H1 (cell line): Measurements from ENCODE around the gene TMED8. TPM values are rescaled to one million over a fixed set of nuclear protein-coding genes. Genes with fewer than 3 reads are reported as not detected.

ENCODE experiments used
- CTCF ChIA-PET: fragments of 300-600 bp; sonication (Branson Sonifier 250); formaldehyde crosslinking; loops from one replicate; lab custom pipeline; 2021; ENCODE audit not compliant: partially characterized antibody; lab: Charles Lee
- POLR2A ChIA-PET: fragments of 300-600 bp; sonication (Branson Sonifier 250); formaldehyde crosslinking; loops from one replicate; lab custom pipeline; 2021; ENCODE audit warnings: inconsistent platforms; ENCODE audit not compliant: partially characterized antibody; lab: Charles Lee
- DNase-seq, 2 experiments: peaks; one replicate each; pipeline versions ENCODE4 v3.0.0 to v3.0.0-alpha.2; 2010 to 2022; ENCODE audit warnings: low spot score in 2 of 2, low read depth in 1 of 2, mixed read lengths in 1 of 2
- FAIRE-seq: peaks from 2 replicates; lab custom pipeline; 2011; peaks lifted over from hg19 to GRCh38; lab: Jason Lieb, UNC
- H2AFZ ChIP-seq: 2 replicates; pipeline ENCODE4 v1.8.1; 2012; ENCODE audit warnings: low read length, inconsistent platforms
- H2AK5ac ChIP-seq: 2 replicates; pipeline ENCODE4 v1.6.1; 2013; ENCODE audit warnings: low read depth, low read length
- H2BK120ac ChIP-seq: replicated peaks from 2 replicates; pipeline ENCODE3; 2013; ENCODE audit warnings: low read depth, low read length, inconsistent platforms
- H2BK12ac ChIP-seq: 2 replicates; pipeline ENCODE4 v1.6.1; 2013; ENCODE audit warnings: low read depth, low read length
- H2BK15ac ChIP-seq: 2 replicates; pipeline ENCODE4 v1.6.1; 2013; ENCODE audit warnings: low read length
- H2BK20ac ChIP-seq: 2 replicates; pipeline ENCODE4 v1.6.1; 2013; ENCODE audit warnings: low read length
- H2BK5ac ChIP-seq: 2 replicates; pipeline ENCODE4 v1.6.1; 2013; ENCODE audit warnings: low read depth, low read length
- H3K14ac ChIP-seq: 2 replicates; pipeline ENCODE4 v1.6.1; 2013; ENCODE audit warnings: inconsistent platforms; ENCODE audit not compliant: insufficient read length
- H3K18ac ChIP-seq: 2 replicates; pipeline ENCODE4 v1.6.1; 2013; ENCODE audit warnings: low read length; ENCODE audit errors: extremely low read depth
- H3K23ac ChIP-seq: 2 replicates; pipeline ENCODE4 v1.6.1; 2013; ENCODE audit warnings: inconsistent platforms; ENCODE audit not compliant: insufficient read length
- H3K23me2 ChIP-seq: 2 replicates; pipeline ENCODE4 v1.6.1; 2013; ENCODE audit warnings: low read depth, low read length
- H3K27ac ChIP-seq: 2 replicates; pipeline ENCODE4 v1.6.1; 2011; ENCODE audit warnings: low read depth, low read length, inconsistent platforms
- H3K27me3 ChIP-seq, 4 experiments: replicated peaks in 1 of 4; 1 replicate in 1 of 4; 2 replicates in 3 of 4; pipeline versions ENCODE4 v1.6.1 to v1.8.1; 2011 to 2013; ENCODE audit warnings: low read length in 3 of 4, mild to moderate bottlenecking in 3 of 4, inconsistent platforms in 2 of 4, mixed read lengths in 2 of 4, moderate library complexity in 1 of 4; ENCODE audit not compliant: control insufficient read depth in 3 of 4, insufficient read depth in 3 of 4; ENCODE audit errors: extremely low read depth in 1 of 4
- H3K36me3 ChIP-seq, 4 experiments: 2 replicates each; pipeline versions ENCODE4 v1.6.1 to v1.8.1; 2011 to 2013; ENCODE audit warnings: mild to moderate bottlenecking in 4 of 4, low read length in 3 of 4, moderate library complexity in 2 of 4, control low read depth in 1 of 4, inconsistent platforms in 1 of 4; ENCODE audit not compliant: insufficient read depth in 4 of 4, control insufficient read depth in 2 of 4
- H3K4ac ChIP-seq: replicated peaks from 2 replicates; pipeline ENCODE3; 2013; ENCODE audit warnings: low read length, low read depth, mixed read lengths, inconsistent platforms; ENCODE audit not compliant: insufficient read length
- H3K4me1 ChIP-seq, 4 experiments: replicated peaks in 1 of 4; 1 replicate in 1 of 4; 2 replicates in 3 of 4; pipeline versions ENCODE4 v1.6.1 to v1.8.1; 2011 to 2013; ENCODE audit warnings: low read length in 3 of 4, inconsistent platforms in 2 of 4, mixed read lengths in 1 of 4; ENCODE audit not compliant: insufficient read depth in 4 of 4, control insufficient read depth in 3 of 4
- H3K4me2 ChIP-seq, 2 experiments: 2 replicates each; pipeline versions ENCODE4 v1.6.1 to v1.8.1; 2011 to 2013; ENCODE audit warnings: low read depth in 2 of 2, low read length in 2 of 2, control low read depth in 1 of 2, inconsistent platforms in 1 of 2, mild to moderate bottlenecking in 1 of 2; ENCODE audit not compliant: insufficient read depth in 1 of 2
- H3K4me3 ChIP-seq, 4 experiments: fragments of 200-600, 300-600 bp in 1 of 4; sonication (generic), shearing (Covaris generic), sonication (Bioruptor Twin) in 1 of 4; 2 replicates each; pipeline versions ENCODE4 v1.5.1 to v1.8.1; 2011 to 2016; ENCODE audit warnings: low read length in 4 of 4, low read depth in 3 of 4, control low read depth in 2 of 4, inconsistent platforms in 2 of 4, mild to moderate bottlenecking in 2 of 4, mixed read lengths in 1 of 4, moderate library complexity in 1 of 4; ENCODE audit not compliant: insufficient read depth in 2 of 4; ENCODE audit errors: extremely low read depth in 1 of 4
- H3K56ac ChIP-seq: replicated peaks from 2 replicates; pipeline ENCODE3; 2013; ENCODE audit warnings: low read depth, mild to moderate bottlenecking, mixed read lengths, low read length, inconsistent platforms; ENCODE audit not compliant: insufficient read length
- H3K79me1 ChIP-seq: 2 replicates; pipeline ENCODE4 v1.6.1; 2013; ENCODE audit warnings: low read depth, low read length, control low read depth
- H3K79me2 ChIP-seq, 2 experiments: 2 replicates each; pipeline versions ENCODE4 v1.6.1 to v1.8.1; 2012 to 2013; ENCODE audit warnings: low read length in 2 of 2, mild to moderate bottlenecking in 2 of 2, inconsistent platforms in 1 of 2; ENCODE audit not compliant: insufficient read depth in 2 of 2, control insufficient read depth in 1 of 2
- H3K9ac ChIP-seq, 4 experiments: replicated peaks in 1 of 4; 1 replicate in 1 of 4; 2 replicates in 3 of 4; pipeline versions ENCODE4 v1.6.1 to v1.8.1; 2011 to 2013; ENCODE audit warnings: low read depth in 3 of 4, low read length in 3 of 4, control low read depth in 2 of 4, mild to moderate bottlenecking in 2 of 4, moderate library complexity in 2 of 4, inconsistent platforms in 1 of 4; ENCODE audit errors: extremely low read depth in 1 of 4
- H3K9me3 ChIP-seq, 2 experiments: 2 replicates each; pipeline versions ENCODE4 v1.6.1 to v1.8.1; 2012 to 2013; ENCODE audit warnings: mild to moderate bottlenecking in 2 of 2, moderate library complexity in 2 of 2, control low read depth in 1 of 2, inconsistent platforms in 1 of 2, low read depth in 1 of 2, low read length in 1 of 2, mixed read lengths in 1 of 2; ENCODE audit not compliant: insufficient read depth in 2 of 2
- H4K20me1 ChIP-seq, 2 experiments: replicated peaks in 1 of 2; 2 replicates each; pipeline versions ENCODE3 to v1.8.1; 2011 to 2013; ENCODE audit warnings: inconsistent platforms in 2 of 2, low read length in 2 of 2, mild to moderate bottlenecking in 1 of 2; ENCODE audit not compliant: insufficient read depth in 2 of 2, control insufficient read depth in 1 of 2
- H4K5ac ChIP-seq: 2 replicates; pipeline ENCODE4 v1.6.1; 2013; ENCODE audit warnings: low read length, low read depth, mixed read lengths, inconsistent platforms; ENCODE audit not compliant: insufficient read length
- H4K8ac ChIP-seq: 2 replicates; pipeline ENCODE4 v1.8.0; 2013; ENCODE audit warnings: mild to moderate bottlenecking, moderate library complexity, low read length, inconsistent platforms; ENCODE audit not compliant: insufficient read depth; ENCODE audit errors: extremely low read depth
- H4K91ac ChIP-seq: replicated peaks from 2 replicates; pipeline ENCODE3; 2013; ENCODE audit warnings: low read length, mixed read lengths, inconsistent platforms; ENCODE audit not compliant: insufficient read length
- BRCA1 ChIP-seq: IDR thresholded peaks from 2 replicates; pipeline ENCODE4 v1.6.1; 2012; ENCODE audit warnings: low read depth, low read length, improper control_type of control experiment
- EZH2 ChIP-seq: fragments of 200-600 bp; sonication (generic); IDR thresholded peaks from 2 replicates; pipeline ENCODE4 v1.7.1; 2012; ENCODE audit warnings: low read depth, mild to moderate bottlenecking, moderate library complexity, low read length, inconsistent platforms; ENCODE audit not compliant: severe bottlenecking
- FOSL1 ChIP-seq: IDR thresholded peaks from 2 replicates; pipeline ENCODE4 v1.6.1; 2011; ENCODE audit warnings: mild to moderate bottlenecking, low read depth, low read length, moderate library complexity; ENCODE audit not compliant: insufficient read depth
- GABPA ChIP-seq: IDR thresholded peaks from 2 replicates; pipeline ENCODE4 v1.6.1; 2011; ENCODE audit warnings: mild to moderate bottlenecking, low read length, moderate library complexity, borderline replicate concordance; ENCODE audit not compliant: insufficient read depth
- HDAC6 ChIP-seq: IDR thresholded peaks from one replicate; pipeline ENCODE4 v1.7.1; 2012; ENCODE audit warnings: low read depth, mild to moderate bottlenecking, inconsistent platforms, low read length, moderate library complexity
- JUN ChIP-seq: IDR thresholded peaks from 2 replicates; pipeline ENCODE4 v1.6.1; 2011; ENCODE audit warnings: low read depth, mild to moderate bottlenecking, improper control_type of control experiment, low read length
- PHF8 ChIP-seq: fragments of 200-600 bp; sonication (generic); conservative IDR thresholded peaks from 2 replicates; pipeline ENCODE4 v1.7.1; 2012; ENCODE audit warnings: low read depth, mild to moderate bottlenecking, inconsistent platforms, low read length, moderate library complexity
- RAD21 ChIP-seq, 2 experiments: IDR thresholded peaks in 1 of 2; conservative IDR thresholded peaks in 1 of 2; 2 replicates each; pipeline ENCODE4 v1.6.1; 2011; ENCODE audit warnings: low read depth in 2 of 2, low read length in 2 of 2, improper control_type of control experiment in 1 of 2, inconsistent platforms in 1 of 2, mild to moderate bottlenecking in 1 of 2, moderate library complexity in 1 of 2
- SIRT6 ChIP-seq: IDR thresholded peaks from one replicate; pipeline ENCODE4 v1.7.1; 2012; ENCODE audit warnings: low read length, inconsistent platforms
- SRF ChIP-seq: IDR thresholded peaks from 2 replicates; pipeline ENCODE4 v1.6.1; 2011; ENCODE audit warnings: mild to moderate bottlenecking, low read depth, low read length, moderate library complexity
- TAF7 ChIP-seq: optimal IDR thresholded peaks from 2 replicates; pipeline ENCODE3; 2011; ENCODE audit warnings: low read depth, mild to moderate bottlenecking, inconsistent platforms, low read length, moderate library complexity, borderline replicate concordance
- TBP ChIP-seq: IDR thresholded peaks from 2 replicates; pipeline ENCODE4 v1.6.1; 2011; ENCODE audit warnings: low read depth, low read length, improper control_type of control experiment
- WGBS, 2 experiments: shearing (Covaris generic) in 1 of 2; methylation state at CpG; one replicate each; pipeline versions ENCODE4 v1.1.6 to v1.1.7; 2013 to 2015; ENCODE audit warnings: low lambda C conversion rate in 2 of 2, mixed read lengths in 2 of 2, inconsistent platforms in 1 of 2, low coverage in 1 of 2, missing lambda C conversion rate in 1 of 2; ENCODE audit not compliant: insufficient replicate concordance in 2 of 2, insufficient coverage in 1 of 2, insufficient read length in 1 of 2; ENCODE audit errors: extremely low coverage in 1 of 2, missing lambda C conversion rate in 1 of 2; 5-methylcytosine and 5-hydroxymethylcytosine counted together
- polyA plus RNA-seq, 7 experiments: library from polyadenylated mRNA; depleted of rRNA in 3 of 7; stranded (reverse) in 5 of 7; unstranded in 2 of 7; fragments of >200 nt in 5 of 7; fragments of 200-250 nt in 2 of 7; gene quantifications; 1 replicate in 5 of 7; 2 replicates in 1 of 7; 4 replicates in 1 of 7; pipeline versions ENCODE4 v1.2.1 to v1.2.3, GENCODE V29; 2011 to 2013; ENCODE audit warnings: missing spikeins in 2 of 7, mixed read lengths in 2 of 7
- total RNA-seq: library from RNA; stranded (reverse); fragmentation: NEBNext Ultra II Directional; extraction: Animal tissue kit (Norgen Biotek cat#: 25700); gene quantifications from 2 replicates; pipeline ENCODE4 v1.2.1, GENCODE V29; 2021
- TF ChIP-seq, protein P1 (sequence below): IDR thresholded peaks from 2 replicates; pipeline ENCODE4 v1.6.1; 2012; ENCODE audit warnings: inconsistent platforms

TMED8 gene
- total and polyA plus RNA-seq, 2 of the 8 experiments (the other 6 are each of a cell fraction or from before 2014, with no cell fraction given), result 5.5 to 13.4 TPM

DNA sequence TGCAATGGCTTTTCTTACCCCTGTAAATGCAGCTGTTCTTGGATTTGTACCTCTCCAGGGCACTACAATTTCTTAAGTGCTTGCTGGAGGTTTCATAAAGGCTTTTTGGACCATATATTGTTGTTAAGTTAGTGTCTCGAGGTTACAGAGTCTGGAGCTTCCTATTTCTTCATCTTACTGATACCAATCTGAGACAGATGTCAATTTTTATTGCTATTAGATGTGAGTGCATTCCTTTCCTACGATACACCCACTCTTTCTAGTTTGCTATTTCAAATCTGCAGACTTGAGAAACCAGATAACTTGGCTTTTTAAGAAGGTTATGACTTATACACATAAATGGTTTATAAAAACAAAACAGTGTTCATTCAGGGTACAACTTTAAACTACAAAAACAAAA is 44.3 kb upstream of the TMED8 start:
- Histone ChIP-seq H3K27ac (no peak overlapping the region), H2BK15ac (no peak overlapping the region), H3K4me1 (peaks cover 2 to 8% (median 4%) of the 10 kb centered on the region in 4 experiments; a peak in 4 of 7 replicates), H3K4ac (no peak overlapping the region), H3K79me2 (no peaks in the 10 kb centered on the region), H3K23me2 (no peaks in the 10 kb centered on the region), H2BK120ac (no peak overlapping the region), H3K79me1 (no peaks in the 10 kb centered on the region), H3K9me3 (peaks cover 5 to 12% of the 10 kb centered on the region in 2 experiments; a peak in 3 of 4 replicates), H3K23ac (no peak overlapping the region), H4K20me1 (no peaks in the 10 kb centered on the region), H4K5ac (no peak overlapping the region), H2BK12ac (no peak overlapping the region), H3K4me2 (no peak overlapping the region), H3K18ac (no peak overlapping the region), H3K9ac (no peak overlapping the region), H3K27me3 (no peaks in the 10 kb centered on the region), H3K56ac (no peak overlapping the region), H2AK5ac (no peak overlapping the region), H2BK5ac (no peak overlapping the region), H3K36me3 (peaks cover 0 to 14% (median 2%) of the 10 kb centered on the region in 4 experiments; a peak in 3 of 8 replicates), H2BK20ac (no peak overlapping the region), H2AFZ (no peak overlapping the region), H4K8ac (no peak overlapping the region), H4K91ac (no peak overlapping the region), H3K14ac (no peak overlapping the region), H3K4me3 (no peak overlapping the region)
- DNase-seq (no peak), FAIRE-seq (no peak)
- WGBS, 2 experiments, result 65% methylated on average over 2 of the region's 2 CpGs; no CpG with 5 or more reads in 1 of the 2 experiments
- ChIA-PET CTCF (interaction anchor here (0.5 to 1.0 kb wide), 2 partner anchors 14 to 55 kb away, joined by 3 to 4 read pairs; no protein-coding TSS in a partner anchor), POLR2A (interaction anchor here (1.1 kb wide), 1 partner anchor 102 kb away, joined by 3 read pairs; no protein-coding TSS in a partner anchor)
- no peak for TF ChIP-seq GABPA
- TF ChIP-seq SIRT6, result no peak
- TF ChIP-seq JUN, result no peak
- no peak for TF ChIP-seq SRF
- TF ChIP-seq TAF7, result no peak
- TF ChIP-seq EZH2, result no peak
- TF ChIP-seq, protein P1, sequence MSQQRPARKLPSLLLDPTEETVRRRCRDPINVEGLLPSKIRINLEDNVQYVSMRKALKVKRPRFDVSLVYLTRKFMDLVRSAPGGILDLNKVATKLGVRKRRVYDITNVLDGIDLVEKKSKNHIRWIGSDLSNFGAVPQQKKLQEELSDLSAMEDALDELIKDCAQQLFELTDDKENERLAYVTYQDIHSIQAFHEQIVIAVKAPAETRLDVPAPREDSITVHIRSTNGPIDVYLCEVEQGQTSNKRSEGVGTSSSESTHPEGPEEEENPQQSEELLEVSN, result no peak
- no peak for TF ChIP-seq PHF8
- TF ChIP-seq HDAC6, result no peak
- no peak for TF ChIP-seq TBP
- no peak for TF ChIP-seq BRCA1
- TF ChIP-seq RAD21 (IDR thresholded peaks at IDR 0.05 in 1 of 2, conservative IDR thresholded peaks at IDR 0.05 in 1 of 2; ENCODE audit: low read depth in 2 of 2, low read length in 2 of 2), result no peak
- no peak for TF ChIP-seq FOSL1
